Fibroblast of lung (primary cell): ENCODE measurements around the gene C1orf115. TPM values are rescaled to one million over a fixed set of nuclear protein-coding genes. Genes with fewer than 3 reads are reported as not detected.

ENCODE experiments used
- polyA plus RNA-seq, 2 donors: library from polyadenylated mRNA; depleted of rRNA in 1 of 2; stranded (reverse) in 1 of 2; unstranded in 1 of 2; fragments of >200 nt; gene quantifications; 2 replicates each; pipeline ENCODE4 v1.2.1, GENCODE V29; 2011 to 2012; ENCODE audit warnings: missing spikeins in 1 of 2
- total RNA-seq: library from RNA; depleted of rRNA; stranded (reverse); fragments of >200 nt; gene quantifications from 2 replicates; pipeline ENCODE4 v1.2.1, GENCODE V29; 2014

Gene C1orf115
- total and polyA plus RNA-seq, 2 donors (not counting 1 experiment from before 2014, with no cell fraction given): 2.2 to 3.3 TPM

Other genes with a start within 250 kb of the C1orf115 start
- 0.99 and 2.1 TPM in 2 replicates for gene MARK1, start 162.2 kb upstream of the C1orf115 start, total RNA-seq
- gene MARK1, start 162.2 kb upstream of the C1orf115 start, polyA plus RNA-seq: 1.1 TPM in 2 replicates
- 9.0 and 12.6 TPM in 2 replicates for gene MTARC2, start 58.0 kb downstream of the C1orf115 start, total RNA-seq
- gene MTARC2, start 58.0 kb downstream of the C1orf115 start, polyA plus RNA-seq: 7.3 and 14.5 TPM in 2 replicates
- 9.6 and 9.8 TPM in 2 replicates for gene MTARC1, start 96.5 kb downstream of the C1orf115 start, total RNA-seq
- gene MTARC1, start 96.5 kb downstream of the C1orf115 start, polyA plus RNA-seq: 1.8 and 2.8 TPM in 2 replicates
- gene HLX, start 189.1 kb downstream of the C1orf115 start, total RNA-seq: 22.3 and 25.2 TPM in 2 replicates
- 5.4 and 8.2 TPM in 2 replicates for gene HLX, start 189.1 kb downstream of the C1orf115 start, polyA plus RNA-seq